K562 (cell line): ENCODE measurements around the gene DCTN2. TPM values are rescaled to one million over a fixed set of nuclear protein-coding genes. Genes with fewer than 3 reads are reported as not detected.

Experiments
- ATAC-seq: fragments of 200-7000 bp; cut with Tn5 transposase; 3 replicates; pipeline ENCODE4 v1.9.1; 2020; ENCODE audit warnings: moderate library complexity
- BruUV-seq: library from RNA; stranded (reverse); fragments of 400-500 nt; replicated peaks from 2 replicates; lab custom pipeline; 2021; lab: Mats Ljungman, UMichigan
- CTCF ChIA-PET: fragments of 300-600 bp; formaldehyde crosslinking; extraction: SDS; loops from one replicate; lab custom pipeline; 2021; ENCODE audit warnings: low intra/inter-chr PET ratio; lab: Yijun Ruan, JAX
- POLR2A ChIA-PET: fragments of 300-600, 350-650 bp; sonication (Branson Sonifier 250); formaldehyde crosslinking; extraction: SDS; loops from one replicate; lab custom pipeline; 2021; ENCODE audit warnings: antibody characterized with exemption, inconsistent platforms; lab: Yijun Ruan, JAX
- DNase-seq, 4 experiments: peaks; one replicate each; pipeline versions ENCODE4 v3.0.0 to v3.0.0-alpha.2; 2011 to 2018; ENCODE audit warnings: low spot score in 3 of 4, mixed read lengths in 3 of 4; ENCODE audit errors: extremely low read depth in 1 of 4
- FAIRE-seq: peaks from 2 replicates; lab custom pipeline; 2011; peaks lifted over from hg19 to GRCh38; lab: Jason Lieb, UNC
- H2AFZ ChIP-seq: 2 replicates; pipeline ENCODE4 v1.6.0; 2011; ENCODE audit warnings: low read depth, low read length, control low read depth, inconsistent platforms
- H3K27ac ChIP-seq: fragments of 200-600 bp; 3 replicates; pipeline ENCODE4 v1.8.0; 2011; ENCODE audit warnings: low read depth, mild to moderate bottlenecking, control low read depth, inconsistent platforms, low read length, moderate library complexity, mixed read lengths; ENCODE audit errors: extremely low read depth
- H3K27me3 ChIP-seq, 2 experiments: fragments of 300-600 bp in 1 of 2; 2 replicates in 1 of 2; 3 replicates in 1 of 2; pipeline versions ENCODE4 v1.6.0 to v1.8.0; 2011; ENCODE audit warnings: inconsistent platforms in 2 of 2, low read length in 2 of 2, mild to moderate bottlenecking in 1 of 2, mixed read lengths in 1 of 2, moderate library complexity in 1 of 2; ENCODE audit not compliant: control insufficient read depth in 2 of 2, insufficient read depth in 2 of 2
- H3K36me3 ChIP-seq: fragments of 300-600 bp; 3 replicates; pipeline ENCODE4 v1.8.0; 2011; ENCODE audit warnings: mild to moderate bottlenecking, low read length, inconsistent platforms; ENCODE audit not compliant: control insufficient read depth, insufficient read depth
- H3K4me1 ChIP-seq, 2 experiments: fragments of 200-600 bp in 1 of 2; replicated peaks in 1 of 2; 2 replicates in 1 of 2; 3 replicates in 1 of 2; pipeline versions ENCODE4 v1.5.1 to v1.8.0; 2011; ENCODE audit warnings: inconsistent platforms in 2 of 2, low read length in 2 of 2, mild to moderate bottlenecking in 1 of 2, mixed read lengths in 1 of 2, moderate library complexity in 1 of 2; ENCODE audit not compliant: control insufficient read depth in 2 of 2, insufficient read depth in 2 of 2
- H3K4me2 ChIP-seq: 2 replicates; pipeline ENCODE4 v1.6.1; 2011; ENCODE audit warnings: low read length, control low read depth, inconsistent platforms, mixed read lengths; ENCODE audit not compliant: insufficient read depth
- H3K4me3 ChIP-seq: fragments of 200-600 bp; sonication (generic), shearing (Covaris generic); 2 replicates; pipeline ENCODE4 v1.5.1; 2016; ENCODE audit warnings: control low read depth, inconsistent platforms
- H3K79me2 ChIP-seq: fragments of 200-600 bp; 3 replicates; pipeline ENCODE4 v1.8.0; 2011; ENCODE audit warnings: low read length, inconsistent platforms; ENCODE audit not compliant: control insufficient read depth, insufficient read depth
- H3K9ac ChIP-seq, 2 experiments: 2 replicates each; pipeline versions ENCODE4 v1.6.0 to v1.6.1; 2011; ENCODE audit warnings: low read depth in 2 of 2, low read length in 2 of 2, control low read depth in 1 of 2, inconsistent platforms in 1 of 2, mild to moderate bottlenecking in 1 of 2, mixed read lengths in 1 of 2; ENCODE audit not compliant: insufficient read depth in 1 of 2
- H3K9me1 ChIP-seq: one replicate; pipeline ENCODE4 v1.6.0; 2011; ENCODE audit warnings: inconsistent platforms, mild to moderate bottlenecking, low read length, moderate library complexity; ENCODE audit not compliant: control insufficient read depth, insufficient read depth
- H3K9me3 ChIP-seq: replicated peaks from 2 replicates; pipeline ENCODE4 v1.5.1; 2011; ENCODE audit warnings: low read depth, low read length, inconsistent platforms; ENCODE audit not compliant: control insufficient read depth, insufficient read depth
- H4K20me1 ChIP-seq: replicated peaks from 2 replicates; pipeline ENCODE4 v1.6.1; 2011; ENCODE audit warnings: low read length, inconsistent platforms, mixed read lengths; ENCODE audit not compliant: control insufficient read depth, insufficient read depth
- ADNP ChIP-seq: fragments of 200-800 bp; sonication (Bioruptor generic); IDR thresholded peaks from 2 replicates; pipeline ENCODE4 v1.6.1; 2016; ENCODE audit warnings: missing genetic modification characterization, missing compliant biosample characterization
- CBFB ChIP-seq: sonication (generic); formaldehyde crosslinking; IDR thresholded peaks from 2 replicates; pipeline ENCODE4 v1.4.0; 2020; ENCODE audit warnings: mild to moderate bottlenecking, missing genetic modification reagents
- E2F3 ChIP-seq: fragments of 250-450 bp; sonication (Bioruptor Pico); IDR thresholded peaks from 2 replicates; pipeline ENCODE4 v1.4.0; 2020; ENCODE audit warnings: mild to moderate bottlenecking
- PHB2 ChIP-seq: fragments of 450-650 bp; IDR thresholded peaks from 2 replicates; pipeline ENCODE4 v1.6.1; 2017; ENCODE audit warnings: low read depth
- WGBS: fragments of 100-300 bp; shearing (Covaris generic); methylation state at CpG from one replicate; pipeline ENCODE4 v1.1.6; 2016; ENCODE audit warnings: low coverage, mixed read lengths; ENCODE audit not compliant: insufficient coverage; ENCODE audit errors: missing lambda C conversion rate; 5-methylcytosine and 5-hydroxymethylcytosine counted together
- in situ Hi-C: fragments of 300-500 bp; cut with MboI; formaldehyde crosslinking; loops from 4 replicates; pipeline ENCODE4 v1.15.0; 2018; ENCODE audit warnings: inconsistent platforms, mixed read lengths
- intact Hi-C: fragments of 100-400 bp; cut with micrococcal nuclease; formaldehyde crosslinking; loops from 2 replicates; pipeline ENCODE4 v1.14.2; 2022
- polyA plus RNA-seq, 8 experiments: library from polyadenylated mRNA; depleted of rRNA in 4 of 8; stranded (reverse) in 5 of 8; unstranded in 3 of 8; fragments of >200 nt; fragmentation: Nextera tagmentation in 2 of 8; fragmentation: Illumina TruSeq in 1 of 8; extraction: Ambion mirVana in 2 of 8; extraction: Trizol in 1 of 8; gene quantifications; 2 replicates each; pipeline versions ENCODE4 v1.2.1 to v1.2.3, GENCODE V29; 2011 to 2014; ENCODE audit warnings: inconsistent platforms in 1 of 8, missing spikeins in 1 of 8
- total RNA-seq, 7 experiments: library from RNA; depleted of rRNA in 6 of 7; stranded (reverse); fragments of >200 nt in 6 of 7; fragmentation: Illumina TruSeq in 2 of 7; extraction: Trizol in 2 of 7; gene quantifications; 2 replicates each; pipeline versions ENCODE4 v1.2.1 to v1.2.3, GENCODE V29; 2011 to 2021; ENCODE audit warnings: low replicate concordance in 1 of 7
- TF ChIP-seq, protein P1 (sequence below): sonication (generic); formaldehyde crosslinking; IDR thresholded peaks from 2 replicates; pipeline ENCODE4 v1.9.0; 2022; ENCODE audit warnings: mild to moderate bottlenecking, missing genetic modification reagents
- TF ChIP-seq, protein P2 (sequence below): sonication (generic); formaldehyde crosslinking; IDR thresholded peaks from 2 replicates; pipeline ENCODE4 v1.8.1; 2023; ENCODE audit warnings: mild to moderate bottlenecking, missing genetic modification reagents
- TF ChIP-seq, protein P3 (sequence below), 2 experiments: fragments of 450-650 bp; IDR thresholded peaks; 2 replicates each; pipeline ENCODE4 v1.6.1; 2016; ENCODE audit warnings: mild to moderate bottlenecking in 2 of 2, borderline replicate concordance in 1 of 2, low read depth in 1 of 2, moderate library complexity in 1 of 2

The DCTN2 gene
- total and polyA plus RNA-seq, 9 of the 15 experiments (the other 6 are each of a cell fraction or from before 2014, with no cell fraction given), result 43.6 to 270 (median 125) TPM

DNA sequence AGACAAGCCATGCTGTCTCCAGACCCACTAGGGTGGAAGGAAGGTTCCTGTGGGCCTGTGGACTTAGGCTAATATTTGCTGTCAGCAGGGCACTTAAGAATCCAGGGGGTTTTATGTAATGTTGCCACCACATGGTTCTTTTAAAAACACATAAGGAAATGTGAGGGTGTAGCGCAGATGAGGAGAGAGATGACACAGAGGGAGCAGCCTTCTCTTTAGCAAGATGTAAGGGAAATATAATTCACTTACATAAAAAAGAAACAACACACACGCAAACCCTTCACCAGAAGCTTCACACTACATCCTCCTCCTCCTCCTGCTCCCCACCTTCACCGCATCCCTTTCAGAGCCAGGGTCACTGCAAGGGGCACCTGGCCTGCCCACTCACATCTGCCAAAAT is 39.1 kb upstream of the DCTN2 start:
- DNase-seq (no peak), FAIRE-seq (no peak)
- Histone ChIP-seq H3K9ac (no peak overlapping the region), H3K4me2 (no peak overlapping the region), H3K79me2 (peaks cover 1% of the 10 kb centered on the region; the same call in 2 of the 3 replicates), H3K27ac (no peak overlapping the region), H3K4me1 (peaks cover 13 to 14% of the 10 kb centered on the region in 2 experiments), H3K27me3 (no peaks in the 10 kb centered on the region), H3K4me3 (no peak overlapping the region)
- CTCF ChIA-PET, result no interaction called here
- intact Hi-C loops (loop anchor here (1.0 kb wide), 1 partner anchor 143 kb away; no protein-coding TSS in a partner anchor), in situ Hi-C loops (no loop called here)
- 95% methylated on average over 3 of the region's 3 CpGs for WGBS
- no TSS peak for BruUV-seq
- TF ChIP-seq CBFB (CRISPR knock-in tag) (no peak), PHB2 (no peak), E2F3 (CRISPR knock-in tag) (no peak), ADNP (no peak)
- TF ChIP-seq, protein P1, sequence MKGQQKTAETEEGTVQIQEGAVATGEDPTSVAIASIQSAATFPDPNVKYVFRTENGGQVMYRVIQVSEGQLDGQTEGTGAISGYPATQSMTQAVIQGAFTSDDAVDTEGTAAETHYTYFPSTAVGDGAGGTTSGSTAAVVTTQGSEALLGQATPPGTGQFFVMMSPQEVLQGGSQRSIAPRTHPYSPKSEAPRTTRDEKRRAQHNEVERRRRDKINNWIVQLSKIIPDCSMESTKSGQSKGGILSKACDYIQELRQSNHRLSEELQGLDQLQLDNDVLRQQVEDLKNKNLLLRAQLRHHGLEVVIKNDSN (CRISPR knock-in tag), result no peak
- TF ChIP-seq, protein P2, sequence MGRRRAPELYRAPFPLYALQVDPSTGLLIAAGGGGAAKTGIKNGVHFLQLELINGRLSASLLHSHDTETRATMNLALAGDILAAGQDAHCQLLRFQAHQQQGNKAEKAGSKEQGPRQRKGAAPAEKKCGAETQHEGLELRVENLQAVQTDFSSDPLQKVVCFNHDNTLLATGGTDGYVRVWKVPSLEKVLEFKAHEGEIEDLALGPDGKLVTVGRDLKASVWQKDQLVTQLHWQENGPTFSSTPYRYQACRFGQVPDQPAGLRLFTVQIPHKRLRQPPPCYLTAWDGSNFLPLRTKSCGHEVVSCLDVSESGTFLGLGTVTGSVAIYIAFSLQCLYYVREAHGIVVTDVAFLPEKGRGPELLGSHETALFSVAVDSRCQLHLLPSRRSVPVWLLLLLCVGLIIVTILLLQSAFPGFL (CRISPR knock-in tag), result no peak
- TF ChIP-seq, protein P3, sequence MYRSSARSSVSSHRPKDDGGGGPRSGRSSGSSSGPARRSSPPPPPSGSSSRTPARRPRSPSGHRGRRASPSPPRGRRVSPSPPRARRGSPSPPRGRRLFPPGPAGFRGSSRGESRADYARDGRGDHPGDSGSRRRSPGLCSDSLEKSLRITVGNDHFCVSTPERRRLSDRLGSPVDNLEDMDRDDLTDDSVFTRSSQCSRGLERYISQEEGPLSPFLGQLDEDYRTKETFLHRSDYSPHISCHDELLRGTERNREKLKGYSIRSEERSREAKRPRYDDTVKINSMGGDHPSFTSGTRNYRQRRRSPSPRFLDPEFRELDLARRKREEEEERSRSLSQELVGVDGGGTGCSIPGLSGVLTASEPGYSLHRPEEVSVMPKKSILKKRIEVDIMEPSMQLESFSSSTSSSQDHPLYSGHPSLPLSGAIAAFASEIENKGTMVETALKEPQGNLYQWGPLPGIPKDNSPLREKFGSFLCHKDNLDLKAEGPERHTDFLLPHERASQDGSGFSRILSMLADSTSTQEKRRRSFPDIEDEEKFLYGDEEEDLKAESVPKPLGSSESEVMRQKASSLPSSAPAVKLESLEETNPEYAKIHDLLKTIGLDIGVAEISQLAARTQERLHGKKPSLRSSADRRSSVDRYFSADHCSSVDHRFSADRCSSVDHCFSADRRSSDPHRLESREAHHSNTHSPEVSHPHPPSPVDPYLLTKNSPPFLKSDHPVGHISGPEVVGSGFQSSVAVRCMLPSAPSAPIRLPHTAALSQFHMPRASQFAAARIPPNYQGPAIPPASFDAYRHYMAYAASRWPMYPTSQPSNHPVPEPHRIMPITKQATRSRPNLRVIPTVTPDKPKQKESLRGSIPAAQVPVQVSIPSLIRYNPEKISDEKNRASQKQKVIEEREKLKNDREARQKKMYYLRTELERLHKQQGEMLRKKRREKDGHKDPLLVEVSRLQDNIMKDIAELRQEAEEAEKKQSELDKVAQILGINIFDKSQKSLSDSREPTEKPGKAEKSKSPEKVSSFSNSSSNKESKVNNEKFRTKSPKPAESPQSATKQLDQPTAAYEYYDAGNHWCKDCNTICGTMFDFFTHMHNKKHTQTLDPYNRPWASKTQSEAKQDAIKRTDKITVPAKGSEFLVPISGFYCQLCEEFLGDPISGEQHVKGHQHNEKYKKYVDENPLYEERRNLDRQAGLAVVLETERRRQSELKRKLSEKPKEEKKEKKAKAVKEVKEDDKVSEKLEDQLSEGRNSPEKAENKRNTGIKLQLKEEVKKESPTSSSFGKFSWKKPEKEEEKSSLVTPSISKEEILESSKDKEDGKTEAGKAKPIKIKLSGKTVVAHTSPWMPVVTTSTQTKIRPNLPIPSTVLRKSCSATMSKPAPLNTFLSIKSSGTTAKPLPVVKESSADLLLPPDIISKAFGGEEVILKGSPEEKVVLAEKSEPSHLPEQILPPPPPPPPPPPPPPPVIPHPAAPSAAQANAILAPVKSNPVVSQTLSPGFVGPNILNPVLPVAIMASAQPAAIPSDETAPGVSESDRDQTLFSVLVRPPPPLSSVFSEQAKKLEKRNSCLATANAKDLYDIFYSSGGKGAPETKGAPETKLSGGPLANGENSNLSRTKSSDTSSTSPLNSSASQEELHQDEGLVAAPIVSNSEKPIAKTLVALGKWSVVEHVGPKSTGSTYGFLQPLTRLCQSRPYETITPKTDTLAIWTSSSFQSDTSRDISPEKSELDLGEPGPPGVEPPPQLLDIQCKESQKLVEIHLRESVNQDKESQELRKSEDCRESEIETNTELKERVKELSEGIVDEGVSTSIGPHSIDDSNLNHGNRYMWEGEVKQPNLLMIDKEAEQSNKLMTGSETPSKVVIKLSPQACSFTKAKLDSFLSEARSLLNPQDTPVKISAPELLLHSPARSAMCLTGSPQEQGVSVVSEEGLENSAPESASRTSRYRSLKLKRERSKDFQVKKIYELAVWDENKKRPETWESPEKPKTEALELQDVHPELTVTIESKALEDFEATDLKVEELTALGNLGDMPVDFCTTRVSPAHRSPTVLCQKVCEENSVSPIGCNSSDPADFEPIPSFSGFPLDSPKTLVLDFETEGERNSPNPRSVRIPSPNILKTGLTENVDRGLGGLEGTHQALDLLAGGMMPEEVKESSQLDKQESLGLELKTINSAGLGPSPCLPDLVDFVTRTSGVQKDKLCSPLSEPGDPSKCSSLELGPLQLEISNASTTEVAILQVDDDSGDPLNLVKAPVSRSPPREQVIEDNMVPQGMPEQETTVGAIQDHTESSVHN (IDR thresholded peaks at IDR 0.05; ENCODE audit: borderline replicate concordance in 1 of 2, low read depth in 1 of 2), result no peak
- TF ChIP-seq, all 486 proteins: peak for 0
- Histone ChIP-seq H3K36me3 (peaks cover 40% of the 10 kb centered on the region; the same call in 2 of the 3 replicates), H3K9me1 (no peaks in the 10 kb centered on the region), H2AFZ (no peak overlapping the region), H3K9me3 (no peaks in the 10 kb centered on the region), H4K20me1 (peaks cover 3% of the 10 kb centered on the region; the same call in 1 of the 2 replicates)
- ATAC-seq, result no peak
- POLR2A ChIA-PET, result interaction anchor here (0.8 to 1.1 kb wide), 2 partner anchors 66 to 70 kb away, joined by 3 to 4 read pairs; partner anchors contain the start of gene DDIT3
